Heart right ventricle (tissue), 16 donors: ENCODE measurements around the gene SCAMP2. TPM values are rescaled to one million over a fixed set of nuclear protein-coding genes. Genes with fewer than 3 reads are reported as not detected.
A peak's percentile ranks its signal among the peaks of the same experiment; 100 is the strongest.

Experiments used
- ATAC-seq, 8 donors: fragments of 200-7000 bp; cut with Tn5 transposase; one replicate each; pipeline ENCODE4 v1.9.1; 2020; ENCODE audit warnings: mild to moderate bottlenecking in 8 of 8, moderate library complexity in 8 of 8, moderate number of reproducible peaks in 1 of 8
- DNase-seq, 2 donors: peaks; one replicate each; pipeline ENCODE4 v3.0.0-alpha.2; 2020
- H3K27ac ChIP-seq, 10 donors: fragments of 200-600 bp; sonication (generic) in 2 of 10; one replicate each; pipeline versions ENCODE4 v1.5.0 to v1.8.0; 2020 to 2022; ENCODE audit warnings: mild to moderate bottlenecking in 3 of 10
- H3K27me3 ChIP-seq, 7 donors: fragments of 200-600 bp; one replicate each; pipeline ENCODE4 v1.8.0; 2021 to 2022; ENCODE audit warnings: mild to moderate bottlenecking in 2 of 7
- H3K36me3 ChIP-seq, 9 donors: fragments of 200-600 bp; sonication (generic) in 1 of 9; one replicate each; pipeline versions ENCODE4 v1.5.0 to v1.8.0; 2020 to 2022; ENCODE audit warnings: mild to moderate bottlenecking in 2 of 9
- H3K4me1 ChIP-seq, 9 donors: fragments of 200-600 bp; sonication (generic) in 1 of 9; one replicate each; pipeline versions ENCODE4 v1.5.0 to v1.8.0; 2020 to 2022; ENCODE audit warnings: mild to moderate bottlenecking in 4 of 9
- H3K4me3 ChIP-seq, 10 donors: fragments of 200-600 bp; sonication (generic) in 2 of 10; one replicate each; pipeline versions ENCODE4 v1.5.0 to v1.8.0; 2020 to 2022; ENCODE audit warnings: mild to moderate bottlenecking in 7 of 10, moderate library complexity in 2 of 10
- H3K9me3 ChIP-seq, 11 donors: fragments of 200-600 bp in 10 of 11; sonication (generic) in 2 of 11; one replicate each; pipeline versions ENCODE4 v1.5.0 to v1.8.0; 2013 to 2022; ENCODE audit warnings: mild to moderate bottlenecking in 2 of 11, control low read depth in 1 of 11, moderate library complexity in 1 of 11
- CTCF ChIP-seq, 9 donors: fragments of 200-600 bp; sonication (generic) in 2 of 9; IDR thresholded peaks; one replicate each; pipeline versions ENCODE4 v1.5.0 to v1.8.0; 2021 to 2022; ENCODE audit warnings: antibody characterized with exemption in 9 of 9, mild to moderate bottlenecking in 5 of 9, moderate library complexity in 1 of 9
- WGBS, 2 donors: extraction: QIAGEN DNeasy Blood & Tissue Kit; methylation state at CpG; one replicate each; pipeline ENCODE4 v1.1.7; 2013; ENCODE audit warnings: inconsistent platforms in 1 of 2; 5-methylcytosine and 5-hydroxymethylcytosine counted together
- intact Hi-C, 10 donors: fragments of 100-400 bp; cut with DNase I; formaldehyde crosslinking; loops; one replicate each; pipeline versions ENCODE4 v1.11.1 to v1.14.2; 2022
- microRNA-seq, 2 donors: library from miRNA; unstranded; fragments of <30 nt; microRNA quantifications; one replicate each; pipeline ENCODE4 v1.2.0, GENCODE V29; 2021
- polyA plus RNA-seq, 2 donors: library from polyadenylated mRNA; stranded (reverse); fragments of 200-250 nt; gene quantifications; one replicate each; pipeline ENCODE4 v1.2.3, GENCODE V29; 2013
- total RNA-seq, 10 donors: library from RNA; stranded (reverse); fragmentation: NEBNext Ultra II Directional in 3 of 10; extraction: Animal tissue kit (Norgen Biotek cat#: 25700) in 3 of 10; gene quantifications; one replicate each; pipeline versions ENCODE4 v1.2.1 to v1.2.4, GENCODE V29; 2021 to 2023
- donor health status: Arrhythmogenic right ventricular cardiomyopathy.
- donor health status: ischemic (EF 13 %, LVEDD 7.1; RV severe dilation, severe dysfunction).
- donor health status: healthy with polysubstance abuse.
- donor health status: DM: no; HTN: yes; CAD: no.
- donor health status: DM: no; HTN: no; CAD: no.
- donor health status: ischemic (EF 25% LVEDD 6.9; RV normal size, moderate dysfunction).
- donor health status: ischemic (EF 25% LVEDD 5.7; RV mildly dilated, moderate dysfunction).
- donor health status: healthy.
- donor health status: DM: yes; HTN: yes; CAD: no.
- donor health status: Ischemic cardiomyopathy.
- donor health status: ischemic (EF 35%, LVEDD 5.7; RV mildly dilated, moderate dysfunction).
- donor health status: nonischemic (EF 11% LVEDD 7.7; RV severe dilation, severe dysfunction).
- donor health status: DM: yes; HTN: yes; CAD: no.
- donor health status: PGD.
- donor health status: ischemic (EF 29% LVEDD 5.4; RV normal size, mild dysfunction).
- donor health status: nonischemic (EF 23%, LVEDD 6.1; RV moderate dilation, normal function).

Gene SCAMP2
- total and polyA plus RNA-seq, 12 donors: 28.0 to 76.7 (median 39.1) TPM

GRCh38 chr15:74795966-74796625, 77.1 kb downstream of the SCAMP2 start:
- ATAC-seq: no peak
- DNase-seq: no peak
- no peaks in the 10 kb centered on the region for H3K9me3 ChIP-seq
- peaks cover 10 to 91% (median 53%) of the 10 kb centered on the region in 9 donors for H3K4me1 ChIP-seq
- no peak for TF ChIP-seq CTCF (IDR thresholded peaks at IDR 0.05)
- intact Hi-C loops: no loop called here
- peaks cover 0 to 62% (median 5%) of the 10 kb centered on the region in 9 donors for H3K36me3 ChIP-seq
- no peaks in the 10 kb centered on the region for H3K27me3 ChIP-seq
- peak overlapping the region in 1 of 10 donors; percentile 20 for H3K27ac ChIP-seq
- H3K4me3 ChIP-seq: no peak overlapping the region
- WGBS, 2 donors: 93 to 94% methylated on average over 14 of the region's 14 CpGs

DNA sequence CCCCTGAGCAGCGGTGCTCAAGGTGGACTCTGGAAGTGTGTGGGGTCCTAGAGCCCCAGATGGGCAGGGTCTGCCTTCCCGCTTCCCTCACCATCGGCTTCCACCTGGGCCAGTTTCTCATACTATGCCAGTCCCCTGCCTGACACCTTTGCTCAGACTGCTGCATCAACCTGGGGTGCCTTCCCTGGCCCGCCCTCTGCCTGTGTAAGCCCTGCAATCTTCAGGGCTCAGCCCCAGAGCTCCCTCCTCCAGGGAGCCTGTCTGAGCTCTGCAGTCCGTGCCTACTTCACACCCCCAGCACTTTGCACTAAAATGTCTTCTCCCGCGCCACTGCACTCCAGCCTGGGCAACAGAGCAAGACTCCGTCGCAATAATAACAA, 78.2 kb downstream of the SCAMP2 start:
- H3K4me3 ChIP-seq: no peak overlapping the region
- H3K9me3 ChIP-seq: no peaks in the 10 kb centered on the region
- H3K27me3 ChIP-seq: no peaks in the 10 kb centered on the region
- intact Hi-C loops: no loop called here
- no peak for TF ChIP-seq CTCF (IDR thresholded peaks at IDR 0.05)
- ATAC-seq (no peak), DNase-seq (no peak)
- H3K36me3 ChIP-seq: peaks cover 0 to 51% (median 0%) of the 10 kb centered on the region in 9 donors
- H3K27ac ChIP-seq: peak overlapping the region in 1 of 10 donors; percentile 47
- WGBS, 2 donors: 91 to 93% methylated on average over 9 of the region's 9 CpGs
- peaks cover 15 to 95% (median 58%) of the 10 kb centered on the region in 9 donors for H3K4me1 ChIP-seq

DNA sequence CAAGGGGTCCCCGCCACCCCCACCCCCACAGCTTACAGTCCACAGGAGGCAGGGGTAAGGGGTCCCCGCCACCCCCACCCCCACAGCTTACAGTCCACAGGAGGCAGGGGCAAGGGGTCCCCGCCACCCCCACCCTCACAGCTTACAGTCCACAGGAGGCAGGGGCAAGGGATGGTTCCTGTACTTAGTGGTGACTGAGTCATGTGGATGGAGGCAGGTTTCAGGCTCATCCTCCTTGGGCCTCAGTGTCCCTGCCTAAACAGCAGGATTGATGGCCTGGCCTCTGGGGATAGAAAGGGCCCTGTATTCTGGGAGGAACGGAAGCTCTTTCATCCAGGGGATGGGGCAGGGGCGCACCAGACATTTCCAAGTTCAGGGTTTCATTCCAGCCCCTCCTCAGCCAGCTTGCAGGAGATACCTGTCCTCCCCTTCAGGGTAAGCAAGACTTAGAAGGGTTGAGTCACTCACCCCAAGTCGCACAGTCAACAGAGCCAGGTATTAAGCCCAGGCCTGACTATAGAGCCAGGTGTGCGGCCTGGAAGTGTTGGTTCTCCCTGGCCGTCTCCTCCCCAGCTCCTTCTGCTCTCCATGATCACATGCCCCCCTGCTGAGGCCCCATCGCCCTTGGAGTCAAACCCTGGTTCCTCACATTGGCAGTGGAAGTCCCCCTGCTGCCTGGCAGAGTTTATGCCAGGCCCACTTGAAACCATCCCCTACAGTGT, 78.8 kb downstream of the SCAMP2 start:
- no peak for ATAC-seq
- Histone ChIP-seq H3K36me3 (peaks cover 0 to 45% (median 0%) of the 10 kb centered on the region in 9 donors), H3K27me3 (no peaks in the 10 kb centered on the region), H3K4me1 (peaks cover 15 to 95% (median 59%) of the 10 kb centered on the region in 9 donors), H3K9me3 (no peaks in the 10 kb centered on the region), H3K27ac (peak overlapping the region in 1 of 10 donors; percentile 47), H3K4me3 (no peak overlapping the region)
- WGBS, 2 donors: 89 to 91% methylated on average over 7 to 8 of the region's 9 CpGs
- no peak for TF ChIP-seq CTCF (IDR thresholded peaks at IDR 0.05)
- intact Hi-C loops: no loop called here
- no peak for DNase-seq

Small RNA genes within 50 kb of the gene (microRNA-seq; reads per million reads assigned to microRNA genes)
- gene MIR6882: 1.8 to 3.6 reads per million in 2 donors

Other genes starting within 250 kb of the SCAMP2 start
- 10 to 100 TPM; 14.4 to 18.1 (median 15.8) TPM for gene EDC3, start 177.3 kb downstream of the SCAMP2 start, total RNA-seq
- gene EDC3, start 177.3 kb downstream of the SCAMP2 start, polyA plus RNA-seq: 10 to 100 TPM; 10.4 to 11.9 TPM
- under 1 TPM in 6 of 10 donors, not detected in 4; 0.13 to 0.53 (median 0.42) TPM for gene CYP1A1, start 147.8 kb downstream of the SCAMP2 start, total RNA-seq
- under 1 TPM; 0.20 to 0.88 TPM for gene CYP1A1, start 147.8 kb downstream of the SCAMP2 start, polyA plus RNA-seq
- under 1 TPM in 1 of 10 donors, not detected in 9; 0.11 TPM for gene CYP1A2, start 124.5 kb downstream of the SCAMP2 start, total RNA-seq
- not detected for gene CYP1A2, start 124.5 kb downstream of the SCAMP2 start, polyA plus RNA-seq
- 10 to 100 TPM; 20.3 to 48.6 (median 24.8) TPM for gene CSK, start 91.3 kb downstream of the SCAMP2 start, total RNA-seq
- gene CSK, start 91.3 kb downstream of the SCAMP2 start, polyA plus RNA-seq: 10 to 100 TPM; 19.7 to 35.2 TPM
- gene LMAN1L, start 60.5 kb downstream of the SCAMP2 start, total RNA-seq: 10 to 100 TPM in 4 of 10 donors, 1 to 10 TPM in 6; 6.3 to 47.4 (median 9.0) TPM
- 10 to 100 TPM in 1 of 2 donors, under 1 TPM in 1; 0.03 to 18.4 TPM for gene LMAN1L, start 60.5 kb downstream of the SCAMP2 start, polyA plus RNA-seq
- gene CPLX3, start 46.7 kb downstream of the SCAMP2 start, total RNA-seq: 1 to 10 TPM in 7 of 10 donors, under 1 TPM in 2, not detected in 1; 0.64 to 6.1 (median 1.3) TPM
- gene CPLX3, start 46.7 kb downstream of the SCAMP2 start, polyA plus RNA-seq: 10 to 100 TPM in 1 of 2 donors, under 1 TPM in 1; 0.04 to 14.6 TPM
- 10 to 100 TPM; 21.3 to 44.0 (median 24.7) TPM for gene ULK3, start 30.2 kb downstream of the SCAMP2 start, total RNA-seq
- 10 to 100 TPM; 22.5 to 56.3 TPM for gene ULK3, start 30.2 kb downstream of the SCAMP2 start, polyA plus RNA-seq
- gene MPI, start 16.7 kb upstream of the SCAMP2 start, total RNA-seq: 10 to 100 TPM; 39.3 to 86.4 (median 57.4) TPM
- gene MPI, start 16.7 kb upstream of the SCAMP2 start, polyA plus RNA-seq: 10 to 100 TPM; 24.4 to 34.3 TPM
- gene FAM219B, start 33.5 kb upstream of the SCAMP2 start, total RNA-seq: 100 to 1,000 TPM in 4 of 10 donors, 10 to 100 TPM in 6; 73.1 to 159 (median 98.7) TPM
- 10 to 100 TPM; 27.1 to 51.1 TPM for gene FAM219B, start 33.5 kb upstream of the SCAMP2 start, polyA plus RNA-seq
- gene COX5A, start 64.7 kb upstream of the SCAMP2 start, total RNA-seq: 1,000 to 10,000 TPM in 9 of 10 donors, 100 to 1,000 TPM in 1; 894 to 1,717 (median 1,286) TPM
- gene COX5A, start 64.7 kb upstream of the SCAMP2 start, polyA plus RNA-seq: 1,000 to 10,000 TPM; 1,114 to 1,728 TPM
- gene RPP25, start 83.4 kb upstream of the SCAMP2 start, total RNA-seq: 1 to 10 TPM in 7 of 10 donors, under 1 TPM in 3; 0.83 to 3.0 (median 1.3) TPM
- 1 to 10 TPM; 1.8 to 4.6 TPM for gene RPP25, start 83.4 kb upstream of the SCAMP2 start, polyA plus RNA-seq
- gene SCAMP5, start 122.2 kb upstream of the SCAMP2 start, total RNA-seq: 1 to 10 TPM in 9 of 10 donors, under 1 TPM in 1; 0.55 to 7.5 (median 3.8) TPM
- gene SCAMP5, start 122.2 kb upstream of the SCAMP2 start, polyA plus RNA-seq: 1 to 10 TPM in 1 of 2 donors, under 1 TPM in 1; 0.73 to 5.3 TPM
- 10 to 100 TPM in 1 of 10 donors, 1 to 10 TPM in 9; 3.6 to 11.0 (median 5.8) TPM for gene PPCDC, start 150.2 kb upstream of the SCAMP2 start, total RNA-seq
- gene PPCDC, start 150.2 kb upstream of the SCAMP2 start, polyA plus RNA-seq: 10 to 100 TPM in 1 of 2 donors, 1 to 10 TPM in 1; 9.9 to 14.6 TPM